LHCN-M2 (cell line): ENCODE measurements around the gene IL1RAP. TPM values are rescaled to one million over a fixed set of nuclear protein-coding genes. Genes with fewer than 3 reads are reported as not detected.
"Not testable (repeated sequence)": the region's sequence is repeated elsewhere in the genome, so short reads cannot be mapped to it uniquely, and the experiment has no call there.

Experiments used
- DNase-seq: peaks from one replicate; pipeline ENCODE4 v3.0.0-alpha.2; 2012; ENCODE audit warnings: low read depth
- total RNA-seq: library from RNA; depleted of rRNA; stranded (reverse); fragments of >200 nt; gene quantifications from 2 replicates; pipeline ENCODE4 v1.2.3, GENCODE V29; 2014

The IL1RAP gene
- total RNA-seq, 1 experiment from 2014 or later = 8.0 TPM

- no peak for DNase-seq
Measured at GRCh38 chr3:190505381-190506003, 8.4 kb upstream of the IL1RAP start.

GRCh38 chr3:190506271-190506670 is 7.6 kb upstream of the IL1RAP start:
- DNase-seq = no peak

- no peak for DNase-seq
Measured at GRCh38 chr3:190512666-190513065, 1.2 kb upstream of the IL1RAP start.

- DNase-seq = no peak
Measured at GRCh38 chr3:190514413-190515153, 698 bp downstream of the IL1RAP start.

GRCh38 chr3:190516416-190516815 is 2.5 kb downstream of the IL1RAP start:
- no peak for DNase-seq

- peak; percentile 66 for DNase-seq
Measured at GRCh38 chr3:190517687-190518086, 3.8 kb downstream of the IL1RAP start.

GRCh38 chr3:190518531-190518930 is 4.6 kb downstream of the IL1RAP start:
- not testable (repeated sequence) for DNase-seq

GRCh38 chr3:190519886-190520285 is 6.0 kb downstream of the IL1RAP start:
- no peak for DNase-seq

- no peak for DNase-seq
Measured at GRCh38 chr3:190521998-190522397, 8.1 kb downstream of the IL1RAP start.

GRCh38 chr3:190522621-190523222 is 8.8 kb downstream of the IL1RAP start:
- no peak for DNase-seq

- DNase-seq = no peak
Measured at GRCh38 chr3:190524942-190525341, 11.1 kb downstream of the IL1RAP start.

- DNase-seq = no peak
Measured at GRCh38 chr3:190525634-190526033, 11.7 kb downstream of the IL1RAP start.

GRCh38 chr3:190526787-190527762 is 13.2 kb downstream of the IL1RAP start:
- DNase-seq = no peak

GRCh38 chr3:190528706-190529105 is 14.8 kb downstream of the IL1RAP start:
- DNase-seq = no peak

- DNase-seq = no peak
Measured at GRCh38 chr3:190531406-190531805, 17.5 kb downstream of the IL1RAP start.

GRCh38 chr3:190532731-190533203 is 18.9 kb downstream of the IL1RAP start:
- no peak for DNase-seq

- DNase-seq = peak; percentile 97
Measured at GRCh38 chr3:190533511-190534281, 19.8 kb downstream of the IL1RAP start.

GRCh38 chr3:190534386-190534785 is 20.5 kb downstream of the IL1RAP start:
- DNase-seq = peak; percentile 34

- DNase-seq = no peak
Measured at GRCh38 chr3:190534986-190535385, 21.1 kb downstream of the IL1RAP start.

- DNase-seq = no peak
Measured at GRCh38 chr3:190537146-190537545, 23.3 kb downstream of the IL1RAP start.

- DNase-seq = no peak
Measured at GRCh38 chr3:190538288-190538687, 24.4 kb downstream of the IL1RAP start.
